ENCODE data around the gene APOOL. TPM values are rescaled to one million over a fixed set of nuclear protein-coding genes. Genes with fewer than 3 reads are reported as not detected.
A peak's percentile ranks its signal among the peaks of the same experiment; 100 is the strongest.

The APOOL gene
- total and polyA plus RNA-seq, 9 of the 15 experiments (the other 6 are each of a cell fraction or from before 2014, with no cell fraction given): 4.6 to 20.5 (median 10.2) TPM

DNA sequence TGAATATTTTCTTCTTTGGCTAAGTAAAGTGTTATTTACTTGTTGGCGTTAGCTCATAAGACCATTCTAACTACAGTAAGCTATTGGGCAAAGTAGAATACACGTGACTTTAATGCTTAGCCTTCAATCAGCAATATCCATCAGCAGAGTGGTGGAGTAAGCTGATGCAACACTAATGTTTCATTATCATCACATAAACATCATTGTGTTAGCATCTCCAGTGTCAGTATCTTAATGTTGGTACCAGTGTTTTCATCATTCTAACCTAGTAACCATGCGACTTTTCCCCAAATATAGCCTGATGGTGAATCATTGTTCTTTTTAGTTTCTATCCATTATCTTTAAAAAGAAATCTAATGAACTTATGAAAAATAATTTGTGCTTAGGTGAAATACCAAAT, 48.5 kb downstream of the APOOL start (continued):
- no peak for TF ChIP-seq ZNF239 (CRISPR knock-in tag; IDR thresholded peaks at IDR 0.05)
- TF ChIP-seq PHF8 (IDR thresholded peaks at IDR 0.05; ENCODE audit: borderline replicate concordance, low read length): no peak
- no peak for TF ChIP-seq SIRT6 (IDR thresholded peaks at IDR 0.05; ENCODE audit: low read depth, low read length)
- TF ChIP-seq, protein P1, sequence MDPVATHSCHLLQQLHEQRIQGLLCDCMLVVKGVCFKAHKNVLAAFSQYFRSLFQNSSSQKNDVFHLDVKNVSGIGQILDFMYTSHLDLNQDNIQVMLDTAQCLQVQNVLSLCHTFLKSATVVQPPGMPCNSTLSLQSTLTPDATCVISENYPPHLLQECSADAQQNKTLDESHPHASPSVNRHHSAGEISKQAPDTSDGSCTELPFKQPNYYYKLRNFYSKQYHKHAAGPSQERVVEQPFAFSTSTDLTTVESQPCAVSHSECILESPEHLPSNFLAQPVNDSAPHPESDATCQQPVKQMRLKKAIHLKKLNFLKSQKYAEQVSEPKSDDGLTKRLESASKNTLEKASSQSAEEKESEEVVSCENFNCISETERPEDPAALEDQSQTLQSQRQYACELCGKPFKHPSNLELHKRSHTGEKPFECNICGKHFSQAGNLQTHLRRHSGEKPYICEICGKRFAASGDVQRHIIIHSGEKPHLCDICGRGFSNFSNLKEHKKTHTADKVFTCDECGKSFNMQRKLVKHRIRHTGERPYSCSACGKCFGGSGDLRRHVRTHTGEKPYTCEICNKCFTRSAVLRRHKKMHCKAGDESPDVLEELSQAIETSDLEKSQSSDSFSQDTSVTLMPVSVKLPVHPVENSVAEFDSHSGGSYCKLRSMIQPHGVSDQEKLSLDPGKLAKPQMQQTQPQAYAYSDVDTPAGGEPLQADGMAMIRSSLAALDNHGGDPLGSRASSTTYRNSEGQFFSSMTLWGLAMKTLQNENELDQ (CRISPR knock-in tag; IDR thresholded peaks at IDR 0.05; ENCODE audit: borderline replicate concordance): no peak
- TF ChIP-seq HCFC1 (IDR thresholded peaks at IDR 0.05; ENCODE audit: low read depth, low read length): no peak

DNA sequence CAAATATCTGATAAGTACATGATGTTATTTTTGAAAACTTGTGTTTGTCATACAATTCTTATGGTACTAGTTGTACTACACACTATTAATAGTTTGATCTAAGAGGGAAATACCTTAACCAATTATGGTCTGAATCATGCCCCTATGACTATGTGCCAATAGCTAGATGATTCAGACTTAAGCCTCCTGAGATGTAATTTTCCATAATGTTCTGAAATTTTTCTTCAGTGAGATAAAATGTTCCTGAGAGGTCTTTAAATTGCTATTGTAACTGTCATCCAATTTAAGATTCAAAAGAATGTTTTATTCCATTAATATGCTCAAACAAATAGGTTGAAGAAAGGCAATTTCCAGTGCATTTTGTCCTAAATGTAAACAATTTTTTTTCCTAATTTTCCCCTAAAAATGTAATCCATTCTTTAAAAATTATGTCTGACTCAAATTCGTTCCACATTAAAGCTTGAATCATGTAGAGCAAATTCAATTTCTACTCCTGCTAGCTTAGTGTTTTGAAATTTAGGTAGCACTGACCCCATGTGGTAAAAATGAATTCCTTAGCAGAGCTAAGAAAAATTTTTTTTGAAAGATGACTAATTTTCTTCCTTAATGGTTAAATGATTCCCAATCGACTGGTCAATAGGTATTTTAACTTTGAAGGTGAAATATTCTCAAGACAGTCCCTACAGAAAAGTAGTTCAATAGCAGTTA, 49.1 kb downstream of the APOOL start:
- no peak overlapping the region for H3K4me2 ChIP-seq (ENCODE audit: insufficient read depth, low read length)
- no peaks in the 10 kb centered on the region for H3K9me3 ChIP-seq (replicated peaks; ENCODE audit: control insufficient read depth, insufficient read depth, low read depth, low read length)
- H3K9ac ChIP-seq (ENCODE audit: insufficient read depth in 1 of 2, low read depth in 2 of 2, low read length in 2 of 2): no peak overlapping the region
- ChIA-PET CTCF (ENCODE audit: low intra/inter-chr PET ratio) (no interaction called here), POLR2A (no interaction called here)
- ATAC-seq (no peak), FAIRE-seq (no peak), DNase-seq (ENCODE audit: extremely low read depth in 1 of 4, low spot score in 3 of 4) (peak in 1 of 4 experiments; percentile 2)
- peak in 1 of 2 experiments; percentile 52; a peak in 3 of 4 replicates for TF ChIP-seq RAD21 (CRISPR knock-in tag; conservative IDR thresholded peaks at IDR 0.05 in 1 of 2, IDR thresholded peaks at IDR 0.05 in 1 of 2)
- no peak for TF ChIP-seq BCOR (IDR thresholded peaks at IDR 0.05)
- TF ChIP-seq, protein P2, sequence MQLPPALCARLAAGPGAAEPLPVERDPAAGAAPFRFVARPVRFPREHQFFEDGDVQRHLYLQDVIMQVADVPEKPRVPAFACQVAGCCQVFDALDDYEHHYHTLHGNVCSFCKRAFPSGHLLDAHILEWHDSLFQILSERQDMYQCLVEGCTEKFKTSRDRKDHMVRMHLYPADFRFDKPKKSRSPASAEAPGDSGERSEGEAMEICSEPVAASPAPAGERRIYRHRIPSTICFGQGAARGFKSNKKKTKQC (CRISPR knock-in tag; IDR thresholded peaks at IDR 0.05): no peak
- TF ChIP-seq, protein P3, sequence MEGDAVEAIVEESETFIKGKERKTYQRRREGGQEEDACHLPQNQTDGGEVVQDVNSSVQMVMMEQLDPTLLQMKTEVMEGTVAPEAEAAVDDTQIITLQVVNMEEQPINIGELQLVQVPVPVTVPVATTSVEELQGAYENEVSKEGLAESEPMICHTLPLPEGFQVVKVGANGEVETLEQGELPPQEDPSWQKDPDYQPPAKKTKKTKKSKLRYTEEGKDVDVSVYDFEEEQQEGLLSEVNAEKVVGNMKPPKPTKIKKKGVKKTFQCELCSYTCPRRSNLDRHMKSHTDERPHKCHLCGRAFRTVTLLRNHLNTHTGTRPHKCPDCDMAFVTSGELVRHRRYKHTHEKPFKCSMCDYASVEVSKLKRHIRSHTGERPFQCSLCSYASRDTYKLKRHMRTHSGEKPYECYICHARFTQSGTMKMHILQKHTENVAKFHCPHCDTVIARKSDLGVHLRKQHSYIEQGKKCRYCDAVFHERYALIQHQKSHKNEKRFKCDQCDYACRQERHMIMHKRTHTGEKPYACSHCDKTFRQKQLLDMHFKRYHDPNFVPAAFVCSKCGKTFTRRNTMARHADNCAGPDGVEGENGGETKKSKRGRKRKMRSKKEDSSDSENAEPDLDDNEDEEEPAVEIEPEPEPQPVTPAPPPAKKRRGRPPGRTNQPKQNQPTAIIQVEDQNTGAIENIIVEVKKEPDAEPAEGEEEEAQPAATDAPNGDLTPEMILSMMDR (IDR thresholded peaks at IDR 0.05 in 2 of 3, conservative IDR thresholded peaks at IDR 0.05 in 1 of 3; ENCODE audit: insufficient read depth in 2 of 3, low read depth in 1 of 3, low read length in 3 of 3): peak in 1 of 3 experiments; percentile 41; a peak in 2 of 6 replicates
- in situ Hi-C loops (cut with MboI): no loop called here
- intact Hi-C loops (cut with micrococcal nuclease): loop anchor here (1.0 to 10.0 kb wide), 2 partner anchors 323 to 1008 kb away; no protein-coding TSS in a partner anchor
- no peaks in the 10 kb centered on the region for H3K36me3 ChIP-seq (ENCODE audit: control insufficient read depth, insufficient read depth, low read length)
- no peak overlapping the region for H2AFZ ChIP-seq (ENCODE audit: low read depth, low read length)
- no peaks in the 10 kb centered on the region for H3K9me1 ChIP-seq (ENCODE audit: control insufficient read depth, insufficient read depth, low read length)
- BruUV-seq (replicated peaks): no TSS peak
- no peak overlapping the region for H3K4me3 ChIP-seq
- no peaks in the 10 kb centered on the region for H3K79me2 ChIP-seq (ENCODE audit: control insufficient read depth, insufficient read depth, low read length)
- H3K27me3 ChIP-seq (ENCODE audit: control insufficient read depth in 2 of 2, insufficient read depth in 2 of 2, low read length in 2 of 2): no peaks in the 10 kb centered on the region
- no peaks in the 10 kb centered on the region for H4K20me1 ChIP-seq (replicated peaks; ENCODE audit: control insufficient read depth, insufficient read depth, low read length)
- H3K27ac ChIP-seq (ENCODE audit: extremely low read depth, low read depth, low read length): no peak overlapping the region
- 12% methylated on average over 2 of the region's 2 CpGs for WGBS (ENCODE audit: insufficient coverage, low coverage, missing lambda C conversion rate)
- no peaks in the 10 kb centered on the region for H3K4me1 ChIP-seq (replicated peaks in 1 of 2; ENCODE audit: control insufficient read depth in 2 of 2, insufficient read depth in 2 of 2, low read length in 2 of 2)
